ENCODE measurements around the gene HTR5A. TPM values are rescaled to one million over a fixed set of nuclear protein-coding genes. Genes with fewer than 3 reads are reported as not detected.

Gene HTR5A
- total RNA-seq, 2 experiments from 2014 or later, result not detected

DNA sequence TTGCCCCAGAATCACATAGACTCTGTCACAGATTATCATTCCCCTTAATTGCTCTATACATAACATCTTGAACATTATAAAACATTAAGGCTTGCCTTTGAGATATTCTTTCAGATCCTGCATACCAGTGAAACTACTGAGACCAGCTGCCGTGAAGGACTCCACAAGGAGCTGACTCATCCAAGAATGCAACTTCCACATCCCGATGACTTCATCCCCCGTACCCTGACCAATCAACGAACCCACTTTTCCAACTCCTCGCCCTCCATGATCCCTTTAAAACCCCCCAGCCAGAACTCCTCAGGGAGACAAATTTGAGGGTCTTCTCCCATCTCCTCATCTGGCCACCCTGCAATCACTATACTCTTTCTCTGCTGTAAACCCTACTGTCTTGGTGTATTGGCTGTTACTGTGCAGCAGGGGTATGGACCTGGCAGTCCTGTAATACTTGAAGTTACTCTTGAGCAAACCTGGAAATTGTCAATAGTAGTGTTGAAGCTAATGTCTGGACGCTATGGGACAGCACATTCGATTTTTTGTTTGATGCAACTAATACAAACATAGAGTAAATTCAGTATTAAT, 49.8 kb downstream of the HTR5A start:
- Histone ChIP-seq H3K27me3 (ENCODE audit: control insufficient read depth in 1 of 2, insufficient read depth in 2 of 2, low read length in 2 of 2) (peaks cover 3 to 4% of the 10 kb centered on the region in 2 experiments), H3K27ac (ENCODE audit: low read depth in 1 of 2, low read length in 2 of 2) (no peak overlapping the region), H3K9me3 (ENCODE audit: control insufficient read depth in 1 of 2, insufficient read depth in 1 of 2, low read length in 2 of 2) (peaks cover 11 to 12% of the 10 kb centered on the region in 2 experiments), H3K4me1 (ENCODE audit: insufficient read depth, low read length) (no peaks in the 10 kb centered on the region), H3K4me3 (ENCODE audit: low read length) (no peak overlapping the region), H3K36me3 (ENCODE audit: insufficient read depth, low read length) (no peaks in the 10 kb centered on the region)
- no peaks in the 10 kb centered on the region for H3K4me1 Mint-ChIP-seq (ENCODE audit: low read depth)
- ChIA-PET POLR2A (no interaction called here), CTCF (no interaction called here)
- DNase-seq, result no peak
- peaks cover 23% of the 10 kb centered on the region for H3K27me3 Mint-ChIP-seq
- no peak overlapping the region for H3K4me3 Mint-ChIP-seq
- ATAC-seq (ENCODE audit: poor library complexity), result no peak
- H3K36me3 Mint-ChIP-seq (ENCODE audit: low read depth), result no peaks in the 10 kb centered on the region
- TF ChIP-seq, protein P1, sequence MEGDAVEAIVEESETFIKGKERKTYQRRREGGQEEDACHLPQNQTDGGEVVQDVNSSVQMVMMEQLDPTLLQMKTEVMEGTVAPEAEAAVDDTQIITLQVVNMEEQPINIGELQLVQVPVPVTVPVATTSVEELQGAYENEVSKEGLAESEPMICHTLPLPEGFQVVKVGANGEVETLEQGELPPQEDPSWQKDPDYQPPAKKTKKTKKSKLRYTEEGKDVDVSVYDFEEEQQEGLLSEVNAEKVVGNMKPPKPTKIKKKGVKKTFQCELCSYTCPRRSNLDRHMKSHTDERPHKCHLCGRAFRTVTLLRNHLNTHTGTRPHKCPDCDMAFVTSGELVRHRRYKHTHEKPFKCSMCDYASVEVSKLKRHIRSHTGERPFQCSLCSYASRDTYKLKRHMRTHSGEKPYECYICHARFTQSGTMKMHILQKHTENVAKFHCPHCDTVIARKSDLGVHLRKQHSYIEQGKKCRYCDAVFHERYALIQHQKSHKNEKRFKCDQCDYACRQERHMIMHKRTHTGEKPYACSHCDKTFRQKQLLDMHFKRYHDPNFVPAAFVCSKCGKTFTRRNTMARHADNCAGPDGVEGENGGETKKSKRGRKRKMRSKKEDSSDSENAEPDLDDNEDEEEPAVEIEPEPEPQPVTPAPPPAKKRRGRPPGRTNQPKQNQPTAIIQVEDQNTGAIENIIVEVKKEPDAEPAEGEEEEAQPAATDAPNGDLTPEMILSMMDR (IDR thresholded peaks at IDR 0.05), result no peak
- H3K27ac Mint-ChIP-seq, result no peak overlapping the region
- H3K9me3 Mint-ChIP-seq, result peaks cover 9% of the 10 kb centered on the region
- intact Hi-C loops (cut with DNase I, micrococcal nuclease), result no loop called here

DNA sequence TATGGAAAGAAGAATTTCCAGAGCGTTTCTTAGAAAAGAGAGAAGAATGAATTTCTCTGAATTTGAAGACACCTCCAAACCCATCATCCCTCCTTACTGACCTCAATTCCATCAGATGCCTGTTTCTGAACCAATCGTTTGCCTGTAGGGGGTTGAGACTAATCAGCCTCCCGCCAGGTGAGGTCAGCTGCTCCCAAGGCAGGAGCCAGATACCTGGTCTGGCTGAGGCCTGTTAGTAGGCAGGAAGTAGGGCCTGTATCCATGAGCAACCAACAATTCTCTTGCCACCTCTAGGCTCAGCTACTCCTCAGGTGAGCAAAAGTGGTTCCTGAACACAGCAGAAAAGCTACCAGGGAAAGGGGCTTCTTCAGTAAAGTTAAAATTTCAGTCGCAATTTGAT, 50.3 kb downstream of the HTR5A start:
- Mint-ChIP-seq H3K4me1 (ENCODE audit: low read depth) (no peaks in the 10 kb centered on the region), H3K27me3 (peaks cover 23% of the 10 kb centered on the region), H3K36me3 (ENCODE audit: low read depth) (no peaks in the 10 kb centered on the region), H3K9me3 (peaks cover 9% of the 10 kb centered on the region), H3K4me3 (no peak overlapping the region), H3K27ac (no peak overlapping the region)
- ChIA-PET CTCF (no interaction called here), POLR2A (no interaction called here)
- DNase-seq, result no peak
- no peak for ATAC-seq (ENCODE audit: poor library complexity)
- Histone ChIP-seq H3K36me3 (ENCODE audit: insufficient read depth, low read length) (no peaks in the 10 kb centered on the region), H3K4me1 (ENCODE audit: insufficient read depth, low read length) (no peaks in the 10 kb centered on the region), H3K27ac (ENCODE audit: low read depth in 1 of 2, low read length in 2 of 2) (no peak overlapping the region), H3K27me3 (ENCODE audit: control insufficient read depth in 1 of 2, insufficient read depth in 2 of 2, low read length in 2 of 2) (peaks cover 0 to under 1% of the 10 kb centered on the region in 2 experiments), H3K9me3 (ENCODE audit: control insufficient read depth in 1 of 2, insufficient read depth in 1 of 2, low read length in 2 of 2) (peaks cover 11 to 12% of the 10 kb centered on the region in 2 experiments), H3K4me3 (ENCODE audit: low read length) (no peak overlapping the region)
- TF ChIP-seq, protein P1 (IDR thresholded peaks at IDR 0.05), result no peak
- intact Hi-C loops (cut with DNase I, micrococcal nuclease), result no loop called here

- ChIA-PET CTCF (interaction anchor here (0.6 kb wide), 1 partner anchor 8 kb away, joined by 4 read pairs; no protein-coding TSS in a partner anchor), POLR2A (no interaction called here)
- no peak overlapping the region for H3K4me3 ChIP-seq (ENCODE audit: low read length)
- no peak overlapping the region for H3K27ac ChIP-seq (ENCODE audit: low read depth in 1 of 2, low read length in 2 of 2)
- TF ChIP-seq, protein P1 (IDR thresholded peaks at IDR 0.05), result no peak
- DNase-seq (no peak), ATAC-seq (ENCODE audit: poor library complexity) (no peak)
- H3K36me3 ChIP-seq (ENCODE audit: insufficient read depth, low read length), result no peaks in the 10 kb centered on the region
- no peaks in the 10 kb centered on the region for H3K4me1 ChIP-seq (ENCODE audit: insufficient read depth, low read length)
- intact Hi-C loops (cut with DNase I, micrococcal nuclease), result no loop called here
- Mint-ChIP-seq H3K27ac (no peak overlapping the region), H3K36me3 (ENCODE audit: low read depth) (no peaks in the 10 kb centered on the region), H3K4me1 (ENCODE audit: low read depth) (no peaks in the 10 kb centered on the region), H3K9me3 (peaks cover 9% of the 10 kb centered on the region), H3K4me3 (no peak overlapping the region), H3K27me3 (peaks cover 8% of the 10 kb centered on the region)
- H3K9me3 ChIP-seq (ENCODE audit: control insufficient read depth in 1 of 2, insufficient read depth in 1 of 2, low read length in 2 of 2), result peaks cover 11 to 12% of the 10 kb centered on the region in 2 experiments
- H3K27me3 ChIP-seq (ENCODE audit: control insufficient read depth in 1 of 2, insufficient read depth in 2 of 2, low read length in 2 of 2), result no peaks in the 10 kb centered on the region
These were observed 52.7 kb downstream of the HTR5A start for GRCh38 chr7:155122831-155123230.
